ENCODE results near the gene PTPN12.

PTPN12 gene

DNA sequence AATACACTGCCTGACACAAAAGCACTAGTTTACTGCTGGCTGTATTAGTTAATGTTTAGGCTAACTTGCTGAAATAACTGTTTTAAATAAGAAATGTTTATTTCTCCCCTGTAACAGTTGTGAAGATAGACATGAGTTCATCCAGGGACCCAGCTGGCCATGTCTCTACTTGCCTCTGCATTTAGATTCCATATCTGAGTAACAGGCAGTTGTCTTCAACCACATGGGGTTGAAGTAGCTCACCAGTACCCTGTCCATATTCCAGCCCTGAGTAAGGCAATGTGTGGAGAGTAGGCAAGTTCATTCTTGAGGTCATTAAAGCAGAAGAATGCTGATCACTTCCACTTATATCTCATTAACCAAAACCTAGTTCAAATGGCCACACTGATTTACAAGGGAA lies 128.1 kb downstream of the PTPN12 start:
- DNase-seq = no peak

DNA sequence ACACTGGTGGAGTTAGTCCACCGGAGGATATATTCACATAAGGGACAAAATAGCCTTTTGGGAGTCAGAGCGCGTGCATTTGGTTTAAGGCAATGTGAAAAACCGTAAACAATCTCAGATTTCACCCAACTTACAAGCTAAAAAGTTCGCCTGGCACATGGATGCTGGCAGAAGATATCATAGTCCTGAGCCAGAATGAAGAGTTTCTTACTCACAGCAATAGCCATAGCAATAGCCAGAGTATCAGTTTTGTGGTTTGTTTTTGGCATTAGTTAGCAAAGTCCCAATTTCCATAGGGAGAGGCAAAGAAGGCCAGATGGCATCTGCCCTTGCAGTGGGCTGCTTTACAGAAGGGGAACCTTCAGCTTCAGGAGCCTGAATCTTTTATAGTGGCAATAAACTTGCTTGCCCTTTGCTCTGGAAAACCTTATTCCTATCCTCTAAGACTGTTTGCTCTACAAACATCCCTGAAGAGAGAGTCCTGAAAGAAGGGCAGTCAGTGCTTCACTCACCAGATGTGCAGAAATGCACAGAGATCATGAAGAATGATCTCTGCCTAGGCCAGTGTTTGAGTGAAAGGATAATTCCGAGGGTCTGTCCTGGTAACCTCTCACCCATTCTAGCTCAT lies 130.5 kb downstream of the PTPN12 start:
- DNase-seq = no peak

DNA sequence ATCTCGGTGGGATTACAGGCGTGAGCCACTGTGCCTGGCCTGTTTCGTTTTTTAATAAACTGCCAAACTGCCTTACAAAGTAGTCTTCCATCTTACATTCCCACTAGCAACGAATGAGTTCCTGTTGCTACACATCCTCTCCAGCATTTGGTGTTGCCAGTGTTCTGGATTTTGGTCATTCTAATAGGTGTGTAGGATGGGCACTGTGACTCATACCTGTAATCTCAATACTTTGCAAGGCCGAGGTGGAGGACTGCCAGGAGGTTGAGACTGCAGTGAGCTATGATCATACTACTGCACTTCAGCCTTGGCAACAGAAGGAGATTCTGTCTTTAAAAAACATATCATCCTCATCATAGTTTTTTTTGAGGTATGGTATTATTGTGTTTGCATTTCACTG lies 137.8 kb downstream of the PTPN12 start:
- DNase-seq = no peak

DNA sequence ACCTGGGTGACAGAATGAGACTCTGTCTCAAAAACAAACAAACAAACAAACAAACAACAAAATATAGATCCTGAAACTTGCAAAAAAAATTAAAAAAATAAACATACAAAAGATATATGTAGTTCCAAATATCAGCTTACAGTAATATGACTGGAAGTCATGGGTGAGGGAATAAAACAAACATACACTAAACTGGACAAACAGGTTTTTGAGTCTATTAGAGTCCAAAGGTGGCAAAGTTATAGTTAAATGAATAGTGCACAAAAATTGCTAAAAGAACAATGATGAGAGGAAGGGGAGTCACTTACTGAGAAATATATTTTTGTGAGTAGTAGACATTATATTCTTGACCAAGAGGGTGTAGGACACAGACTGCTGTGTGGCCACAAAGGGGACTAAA lies 142.5 kb downstream of the PTPN12 start:
- no peak for DNase-seq

DNA sequence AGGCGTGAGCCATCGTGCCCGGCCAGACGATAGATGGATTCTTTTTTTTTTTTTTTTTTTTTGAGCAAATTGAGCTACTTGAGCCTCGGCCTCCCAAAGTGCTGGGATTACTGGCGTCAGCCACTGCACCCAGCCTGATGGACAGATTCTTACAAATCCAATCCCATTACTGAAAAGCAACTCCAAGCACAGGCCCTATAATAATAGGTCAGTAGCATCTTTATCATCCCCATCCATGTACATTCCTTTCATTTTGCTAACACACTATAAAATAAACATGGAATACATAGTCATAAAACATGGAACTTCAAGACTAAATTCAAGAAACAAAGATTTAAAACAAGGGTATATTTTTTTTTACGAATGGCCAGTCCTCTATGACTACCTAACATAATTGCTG lies 143.2 kb downstream of the PTPN12 start:
- DNase-seq = no peak

DNA sequence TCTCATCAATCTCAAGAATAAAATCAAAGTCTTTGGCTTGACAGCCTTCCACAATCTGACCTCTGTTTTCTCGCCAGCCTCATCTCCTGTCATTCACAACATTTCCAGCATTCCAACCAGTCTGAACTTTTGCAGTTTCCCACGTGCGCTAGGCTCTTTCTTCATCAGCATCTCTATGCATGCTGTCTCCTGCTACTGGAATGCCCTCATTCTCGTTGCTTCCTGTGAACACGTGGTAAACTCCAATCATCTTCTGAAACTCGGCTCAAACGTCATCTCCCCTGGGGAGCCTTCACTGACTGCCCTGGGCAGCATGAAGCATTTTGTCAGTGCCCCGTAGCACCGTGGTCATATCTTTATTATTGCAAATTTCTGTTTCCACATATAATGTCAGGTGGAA lies 146.9 kb downstream of the PTPN12 start:
- DNase-seq = no peak

DNA sequence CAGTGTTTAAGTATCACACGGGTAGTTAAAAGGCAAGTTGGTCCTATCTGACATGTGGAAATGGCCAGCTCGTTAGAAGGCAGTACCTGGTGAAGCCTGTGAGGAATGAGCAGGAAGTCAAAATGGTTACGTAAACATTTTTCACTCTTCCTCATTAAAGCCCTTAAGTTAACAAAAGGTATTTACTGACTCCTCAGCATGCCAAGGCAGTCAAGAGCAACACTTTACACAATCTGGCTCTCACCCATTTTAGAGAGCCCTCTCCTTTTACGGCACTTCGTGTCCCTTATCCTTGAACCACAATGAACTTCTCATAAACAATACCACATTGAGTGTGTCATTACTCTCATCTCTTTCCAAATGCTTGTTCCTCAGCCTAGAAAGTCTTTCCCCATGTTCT lies 148.1 kb downstream of the PTPN12 start:
- DNase-seq = no peak

DNA sequence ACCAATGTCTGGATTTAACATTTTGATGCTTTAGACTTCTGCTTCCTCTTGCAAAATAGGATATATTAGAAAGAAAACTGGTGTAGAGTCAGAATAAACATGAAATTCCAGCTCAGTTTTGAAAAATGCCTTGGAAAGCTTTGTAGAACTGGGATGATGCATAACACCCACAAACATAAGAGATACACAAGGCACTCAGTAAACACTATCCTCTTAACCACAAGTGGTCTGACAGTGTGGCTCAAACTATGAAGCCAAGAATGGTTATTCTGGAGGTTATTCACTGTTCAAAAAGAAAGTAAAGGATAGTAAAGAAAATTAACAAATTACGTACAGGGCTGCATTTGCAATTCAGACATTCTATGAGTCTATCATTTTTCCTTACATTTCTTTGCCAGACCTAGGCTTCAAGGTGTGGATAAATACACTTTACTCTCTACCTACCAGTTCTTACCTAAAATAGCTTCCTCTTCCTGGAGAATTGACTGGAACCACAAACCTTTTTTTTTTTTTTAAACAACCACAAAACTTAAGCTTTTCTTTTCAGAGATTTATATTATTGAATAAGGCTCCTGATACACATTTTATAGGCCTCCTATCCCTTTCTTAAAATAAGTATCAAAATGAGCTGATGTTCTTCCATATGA lies 150.1 kb downstream of the PTPN12 start:
- DNase-seq = no peak

DNA sequence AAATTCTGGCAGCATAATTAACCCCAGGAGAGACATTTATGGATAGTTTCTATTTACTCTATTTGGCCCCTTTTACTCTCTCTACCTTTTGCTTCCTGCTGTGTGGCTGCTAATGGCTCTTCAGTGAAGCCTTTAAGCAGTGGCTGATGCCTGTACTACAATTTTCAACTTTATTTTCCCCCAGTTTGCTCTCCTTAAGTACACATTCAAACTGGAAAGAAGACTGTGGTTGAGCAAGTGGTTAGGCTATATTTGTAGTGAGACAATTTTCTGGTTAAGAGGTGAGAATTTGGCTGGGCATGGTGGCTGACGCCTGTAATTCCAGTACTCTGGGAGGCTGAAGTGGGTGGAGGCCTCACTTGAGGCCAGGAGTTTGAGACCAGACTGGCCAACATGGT lies 150.7 kb downstream of the PTPN12 start:
- DNase-seq = no peak

All from CD4-positive, alpha-beta T cell treated with Interleukin-17A for 4 hours (primary cell).